ENCODE measurements around the gene NKPD1. TPM values are rescaled to one million over a fixed set of nuclear protein-coding genes. Genes with fewer than 3 reads are reported as not detected.

NKPD1 gene
- total and polyA plus RNA-seq, 2 donors (not counting 3 experiments of a cell fraction or from before 2014, with no cell fraction given), result 0.04 TPM; not detected in 1

DNA sequence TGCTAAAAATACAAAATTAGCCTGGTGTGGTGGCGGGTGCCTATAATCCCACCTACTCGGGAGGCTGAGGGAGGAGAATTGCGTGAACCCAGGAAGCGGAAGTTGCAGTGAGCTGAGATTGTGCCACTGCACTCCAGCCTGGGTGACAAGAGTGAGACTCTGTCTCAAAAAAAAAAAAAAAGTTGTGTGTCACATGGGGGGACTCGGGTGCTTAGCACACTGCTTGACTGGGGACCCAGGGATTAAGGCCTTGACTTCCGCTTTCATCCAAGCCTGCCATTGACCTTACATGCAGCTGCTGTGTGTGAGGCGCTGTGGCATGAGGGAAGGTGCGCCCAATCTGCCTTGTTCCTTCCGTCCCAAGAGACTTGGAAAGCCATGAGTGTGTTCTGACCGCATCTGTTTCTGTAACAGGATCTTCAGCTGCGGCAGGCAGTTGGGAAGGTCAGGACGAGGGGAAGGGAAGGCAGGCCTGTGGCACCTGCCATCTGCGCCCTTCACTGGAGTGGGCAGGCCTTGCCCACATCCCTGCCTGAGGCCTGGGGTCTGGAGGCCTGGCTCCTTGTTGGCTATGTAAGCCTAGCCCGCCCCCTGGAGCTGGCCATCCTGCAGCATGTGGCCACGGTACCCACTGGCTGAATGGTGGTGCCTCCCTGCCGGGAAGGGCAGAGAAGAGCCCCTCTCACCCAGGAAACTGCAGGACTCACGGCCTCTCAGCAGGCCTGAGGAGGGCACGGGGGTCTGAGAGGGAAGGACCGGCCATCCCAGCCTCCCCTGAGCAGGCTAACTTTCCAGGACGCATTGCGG is 44.8 kb downstream of the NKPD1 start:
- no peak overlapping the region for H3K9ac ChIP-seq (replicated peaks; ENCODE audit: extremely low read depth, insufficient read depth, low read length)
- no peak overlapping the region for H3K4me3 ChIP-seq (replicated peaks in 1 of 3; ENCODE audit: insufficient read depth in 1 of 3, low read depth in 1 of 3, low read length in 3 of 3)
- DNase-seq (ENCODE audit: low read depth, low spot score), result no peak
- BruUV-seq (replicated peaks), result no TSS peak
- dilution Hi-C loops (cut with MboI; ENCODE audit: extremely low pct_ligation_motif_present, low sequenced_read_pairs), result no loop called here
- no peaks in the 10 kb centered on the region for H4K20me1 ChIP-seq (replicated peaks; ENCODE audit: control insufficient read depth, extremely low read depth, insufficient read depth, low read length)
- no peak overlapping the region for H3K27ac ChIP-seq (ENCODE audit: insufficient read depth, low read depth, low read length)
- no peak overlapping the region for H2AFZ ChIP-seq (ENCODE audit: low read depth, low read length)
- CTCF ChIA-PET, result no interaction called here
- no peaks in the 10 kb centered on the region for H3K36me3 ChIP-seq (ENCODE audit: control insufficient read depth in 2 of 2, extremely low read depth in 1 of 2, insufficient read depth in 2 of 2, low read length in 2 of 2)
- peaks cover 53% of the 10 kb centered on the region for H3K79me2 ChIP-seq (ENCODE audit: control insufficient read depth, insufficient read depth, low read length)
- H3K9me1 ChIP-seq (replicated peaks; ENCODE audit: control insufficient read depth, extremely low read depth, insufficient read depth, low read length), result no peaks in the 10 kb centered on the region
- TF ChIP-seq EZH2 (IDR thresholded peaks at IDR 0.05; ENCODE audit: borderline replicate concordance, low read depth, low read length, severe bottlenecking), result no peak
- no peak for TF ChIP-seq JUN (IDR thresholded peaks at IDR 0.05; ENCODE audit: borderline replicate concordance, insufficient read depth, insufficient read length, low read depth)
- TF ChIP-seq, protein P1, sequence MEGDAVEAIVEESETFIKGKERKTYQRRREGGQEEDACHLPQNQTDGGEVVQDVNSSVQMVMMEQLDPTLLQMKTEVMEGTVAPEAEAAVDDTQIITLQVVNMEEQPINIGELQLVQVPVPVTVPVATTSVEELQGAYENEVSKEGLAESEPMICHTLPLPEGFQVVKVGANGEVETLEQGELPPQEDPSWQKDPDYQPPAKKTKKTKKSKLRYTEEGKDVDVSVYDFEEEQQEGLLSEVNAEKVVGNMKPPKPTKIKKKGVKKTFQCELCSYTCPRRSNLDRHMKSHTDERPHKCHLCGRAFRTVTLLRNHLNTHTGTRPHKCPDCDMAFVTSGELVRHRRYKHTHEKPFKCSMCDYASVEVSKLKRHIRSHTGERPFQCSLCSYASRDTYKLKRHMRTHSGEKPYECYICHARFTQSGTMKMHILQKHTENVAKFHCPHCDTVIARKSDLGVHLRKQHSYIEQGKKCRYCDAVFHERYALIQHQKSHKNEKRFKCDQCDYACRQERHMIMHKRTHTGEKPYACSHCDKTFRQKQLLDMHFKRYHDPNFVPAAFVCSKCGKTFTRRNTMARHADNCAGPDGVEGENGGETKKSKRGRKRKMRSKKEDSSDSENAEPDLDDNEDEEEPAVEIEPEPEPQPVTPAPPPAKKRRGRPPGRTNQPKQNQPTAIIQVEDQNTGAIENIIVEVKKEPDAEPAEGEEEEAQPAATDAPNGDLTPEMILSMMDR (IDR thresholded peaks at IDR 0.05; ENCODE audit: extremely low read depth in 1 of 2, insufficient read depth in 1 of 2, low read depth in 1 of 2, low read length in 2 of 2), result no peak
- TF ChIP-seq GATA2 (IDR thresholded peaks at IDR 0.05; ENCODE audit: insufficient read depth, insufficient read length, low read depth, low read length), result no peak
- no peak for TF ChIP-seq MYC (IDR thresholded peaks at IDR 0.05; ENCODE audit: low read depth, low read length)
- TF ChIP-seq POLR2A (IDR thresholded peaks at IDR 0.05; ENCODE audit: low read depth, low read length), result no peak
- no peak for TF ChIP-seq FOS (IDR thresholded peaks at IDR 0.05; ENCODE audit: borderline replicate concordance, insufficient read depth, low read length)
- no peak for TF ChIP-seq POLR2AphosphoS5 (IDR thresholded peaks at IDR 0.05; ENCODE audit: insufficient read depth, low read depth, low read length)
- TF ChIP-seq, protein P2, sequence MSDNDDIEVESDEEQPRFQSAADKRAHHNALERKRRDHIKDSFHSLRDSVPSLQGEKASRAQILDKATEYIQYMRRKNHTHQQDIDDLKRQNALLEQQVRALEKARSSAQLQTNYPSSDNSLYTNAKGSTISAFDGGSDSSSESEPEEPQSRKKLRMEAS (IDR thresholded peaks at IDR 0.05; ENCODE audit: insufficient read depth, insufficient read length), result no peak
- H3K4me1 ChIP-seq (ENCODE audit: control insufficient read depth, extremely low read depth, insufficient read depth, low read length), result no peaks in the 10 kb centered on the region
- no peaks in the 10 kb centered on the region for H3K9me3 ChIP-seq (replicated peaks; ENCODE audit: control insufficient read depth, insufficient read depth, low read length)
- POLR2A ChIA-PET, result no interaction called here
- intact Hi-C loops (cut with micrococcal nuclease), result no loop called here
- no peaks in the 10 kb centered on the region for H3K27me3 ChIP-seq (ENCODE audit: control insufficient read depth in 2 of 2, insufficient read depth in 2 of 2, low read length in 2 of 2)
- FAIRE-seq, result no peak
- no peak overlapping the region for H3K4me2 ChIP-seq (ENCODE audit: insufficient read depth, low read length)

Data from endothelial cell of umbilical vein (primary cell).